NAMALWA (cell line): ENCODE measurements around the gene PRKG1.

ENCODE experiments used
- DNase-seq: peaks from one replicate; pipeline ENCODE4 v3.0.0-alpha.2; 2015; ENCODE audit warnings: low spot score

The PRKG1 gene

GRCh38 chr10:52319926-52320325 lies 1245.6 kb downstream of the PRKG1 start:
- no peak for DNase-seq

- no peak for DNase-seq
These were observed 1248.0 kb downstream of the PRKG1 start for GRCh38 chr10:52322323-52322722.

- DNase-seq = no peak
These were observed 1248.6 kb downstream of the PRKG1 start for GRCh38 chr10:52322936-52323335.

GRCh38 chr10:52326382-52326781 lies 1252.1 kb downstream of the PRKG1 start:
- DNase-seq = peak; percentile 18

- no peak for DNase-seq
These were observed 1257.5 kb downstream of the PRKG1 start for GRCh38 chr10:52331638-52332364.

GRCh38 chr10:52332815-52333214 lies 1258.5 kb downstream of the PRKG1 start:
- no peak for DNase-seq

GRCh38 chr10:52334595-52334994 lies 1260.3 kb downstream of the PRKG1 start:
- DNase-seq = no peak

GRCh38 chr10:52335665-52336064 lies 1261.4 kb downstream of the PRKG1 start:
- no peak for DNase-seq

- no peak for DNase-seq
These were observed 1262.9 kb downstream of the PRKG1 start for GRCh38 chr10:52337225-52337624.

- no peak for DNase-seq
These were observed 1269.2 kb downstream of the PRKG1 start for GRCh38 chr10:52343439-52343838.

GRCh38 chr10:52346394-52347326 lies 1272.4 kb downstream of the PRKG1 start:
- DNase-seq = no peak

GRCh38 chr10:52347327-52347667 lies 1273.0 kb downstream of the PRKG1 start:
- DNase-seq = no peak
